Neural cell (in vitro differentiated cells): ENCODE measurements around the gene SPATA31C1. TPM values are rescaled to one million over a fixed set of nuclear protein-coding genes. Genes with fewer than 3 reads are reported as not detected.

Experiments used
- H2AFZ ChIP-seq: fragments of 200-600, 300-800 bp; sonication (generic), shearing (Covaris generic); 2 replicates; pipeline ENCODE4 v1.6.0; 2014; ENCODE audit warnings: low read depth, mild to moderate bottlenecking, antibody characterized with exemption, low read length, moderate library complexity
- H3F3A ChIP-seq: fragments of 200-600 bp; shearing (Covaris generic); 2 replicates; pipeline ENCODE4 v1.6.1; 2016; ENCODE audit warnings: mild to moderate bottlenecking, moderate library complexity, mixed read lengths, antibody characterized with exemption, low read length; ENCODE audit not compliant: insufficient read depth, poor library complexity, severe bottlenecking
- H3K27ac ChIP-seq: fragments of 200-600, 300-800 bp; sonication (generic), shearing (Covaris generic); 2 replicates; pipeline ENCODE4 v1.5.1; 2014; ENCODE audit warnings: mild to moderate bottlenecking, low read length, moderate library complexity
- H3K27me3 ChIP-seq: fragments of 300-800, 200-600 bp; sonication (generic), shearing (Covaris generic); 2 replicates; pipeline ENCODE4 v1.6.0; 2014; ENCODE audit warnings: mild to moderate bottlenecking, low read depth, low read length, moderate library complexity; ENCODE audit not compliant: insufficient read depth
- H3K36me3 ChIP-seq: fragments of 300-800, 200-600 bp; sonication (generic), shearing (Covaris generic); 2 replicates; pipeline ENCODE4 v1.5.1; 2014; ENCODE audit warnings: mild to moderate bottlenecking, antibody characterized with exemption, low read length, moderate library complexity; ENCODE audit not compliant: insufficient read depth
- H3K4me2 ChIP-seq: fragments of 300-800, 200-600 bp; sonication (generic), shearing (Covaris generic); 2 replicates; pipeline ENCODE4 v1.6.0; 2014; ENCODE audit warnings: mild to moderate bottlenecking, low read length
- H3K4me3 ChIP-seq: fragments of 300-800, 200-600 bp; sonication (generic), shearing (Covaris generic); 2 replicates; pipeline ENCODE4 v1.5.1; 2014; ENCODE audit warnings: mild to moderate bottlenecking, low read length, moderate library complexity
- H3K79me2 ChIP-seq: fragments of 200-600 bp; shearing (Covaris generic); replicated peaks from 2 replicates; pipeline ENCODE4 v1.6.0; 2014; ENCODE audit warnings: mild to moderate bottlenecking, low read length, moderate library complexity; ENCODE audit not compliant: insufficient read depth
- H3K9ac ChIP-seq: fragments of 300-800, 200-600 bp; sonication (generic), shearing (Covaris generic); 2 replicates; pipeline ENCODE4 v1.6.1; 2016; ENCODE audit warnings: mild to moderate bottlenecking, low read length, mixed read lengths
- H3K9me2 ChIP-seq: fragments of 200-600 bp; shearing (Covaris generic); 2 replicates; pipeline ENCODE4 v1.6.1; 2016; ENCODE audit warnings: mild to moderate bottlenecking, low read length, mixed read lengths; ENCODE audit not compliant: insufficient read depth
- H3K9me3 ChIP-seq: fragments of 200-600, 300-800 bp; sonication (generic), shearing (Covaris generic); 2 replicates; pipeline ENCODE4 v1.6.1; 2016; ENCODE audit warnings: mild to moderate bottlenecking, mixed run types, low read length, moderate library complexity, mixed read lengths
- H4K20me1 ChIP-seq: fragments of 200-600 bp; shearing (Covaris generic); 2 replicates; pipeline ENCODE4 v1.6.1; 2016; ENCODE audit warnings: mild to moderate bottlenecking, mixed run types; ENCODE audit not compliant: insufficient read depth
- EP300 ChIP-seq: fragments of 450-650 bp; conservative IDR thresholded peaks from 2 replicates; pipeline ENCODE4 v1.6.1; 2014; ENCODE audit warnings: antibody characterized with exemption, mild to moderate bottlenecking, moderate library complexity; ENCODE audit not compliant: poor library complexity, severe bottlenecking
- EZH2 ChIP-seq: fragments of 200-600, 300-800 bp; shearing (Covaris generic), sonication (generic); IDR thresholded peaks from 2 replicates; pipeline ENCODE4 v1.6.1; 2014; ENCODE audit warnings: antibody characterized with exemption, low read length, borderline replicate concordance, mild to moderate bottlenecking; ENCODE audit not compliant: insufficient read depth, poor library complexity, severe bottlenecking
- MXI1 ChIP-seq: fragments of 450-650 bp; conservative IDR thresholded peaks from 2 replicates; pipeline ENCODE4 v1.6.1; 2014; ENCODE audit warnings: antibody characterized with exemption, mild to moderate bottlenecking; ENCODE audit not compliant: poor library complexity, severe bottlenecking
- POLR2AphosphoS5 ChIP-seq: IDR thresholded peaks from 2 replicates; pipeline ENCODE4 v1.6.1; 2012
- RAD21 ChIP-seq: fragments of 450-650 bp; conservative IDR thresholded peaks from 2 replicates; pipeline ENCODE4 v1.6.1; 2014; ENCODE audit warnings: antibody characterized with exemption, mild to moderate bottlenecking, moderate library complexity
- REST ChIP-seq: IDR thresholded peaks from 2 replicates; pipeline ENCODE4 v1.6.1; 2012; ENCODE audit warnings: borderline replicate concordance
- SMC3 ChIP-seq: fragments of 450-650 bp; conservative IDR thresholded peaks from 2 replicates; pipeline ENCODE4 v1.6.1; 2014; ENCODE audit warnings: antibody characterized with exemption, mild to moderate bottlenecking, moderate library complexity; ENCODE audit not compliant: poor library complexity
- TAF1 ChIP-seq: IDR thresholded peaks from 2 replicates; pipeline ENCODE4 v1.6.1; 2012; ENCODE audit warnings: low read depth
- polyA plus RNA-seq: library from polyadenylated mRNA; depleted of rRNA; stranded (reverse); fragments of >200 nt; gene quantifications from 2 replicates; pipeline ENCODE4 v1.2.3, GENCODE V29; 2014
- TF ChIP-seq, protein P1 (sequence below): fragments of 450-650 bp; IDR thresholded peaks from 2 replicates; pipeline ENCODE4 v1.5.1; 2014; ENCODE audit warnings: antibody characterized with exemption, mild to moderate bottlenecking, moderate library complexity; ENCODE audit not compliant: poor library complexity, severe bottlenecking

SPATA31C1 gene
- polyA plus RNA-seq, 1 donor from 2014 or later = not detected

DNA sequence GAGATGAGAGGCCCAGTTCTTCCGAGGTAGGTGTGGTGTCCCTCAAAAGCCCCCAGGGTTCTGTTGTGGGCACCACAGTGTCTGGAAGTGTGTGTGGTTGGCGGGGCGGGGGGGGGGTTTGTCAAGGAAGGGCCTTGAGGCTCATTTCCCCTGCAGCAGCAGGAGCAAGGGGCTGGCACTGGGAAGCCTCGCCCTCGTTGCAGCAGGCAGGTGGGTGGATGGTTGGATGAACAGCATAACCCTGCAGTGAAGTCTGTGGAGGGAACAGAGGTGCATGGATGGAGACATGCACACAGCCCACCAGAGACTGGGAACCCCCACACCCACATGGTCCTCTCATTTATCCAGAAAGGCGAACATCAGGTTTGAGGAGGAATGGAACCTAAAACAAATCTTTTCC, 37.1 kb upstream of the SPATA31C1 start:
- no peaks in the 10 kb centered on the region for H3K9me2 ChIP-seq
- H3K4me3 ChIP-seq = no peak overlapping the region
- H4K20me1 ChIP-seq = no peaks in the 10 kb centered on the region
- no peak overlapping the region for H3K27ac ChIP-seq
- H3K36me3 ChIP-seq = no peaks in the 10 kb centered on the region
- no peak overlapping the region for H3K4me2 ChIP-seq
- no peaks in the 10 kb centered on the region for H3K79me2 ChIP-seq
- no peaks in the 10 kb centered on the region for H3K27me3 ChIP-seq
- no peaks in the 10 kb centered on the region for H3F3A ChIP-seq
- H3K9ac ChIP-seq = no peak overlapping the region
- no peak overlapping the region for H2AFZ ChIP-seq
- TF ChIP-seq, protein P1, sequence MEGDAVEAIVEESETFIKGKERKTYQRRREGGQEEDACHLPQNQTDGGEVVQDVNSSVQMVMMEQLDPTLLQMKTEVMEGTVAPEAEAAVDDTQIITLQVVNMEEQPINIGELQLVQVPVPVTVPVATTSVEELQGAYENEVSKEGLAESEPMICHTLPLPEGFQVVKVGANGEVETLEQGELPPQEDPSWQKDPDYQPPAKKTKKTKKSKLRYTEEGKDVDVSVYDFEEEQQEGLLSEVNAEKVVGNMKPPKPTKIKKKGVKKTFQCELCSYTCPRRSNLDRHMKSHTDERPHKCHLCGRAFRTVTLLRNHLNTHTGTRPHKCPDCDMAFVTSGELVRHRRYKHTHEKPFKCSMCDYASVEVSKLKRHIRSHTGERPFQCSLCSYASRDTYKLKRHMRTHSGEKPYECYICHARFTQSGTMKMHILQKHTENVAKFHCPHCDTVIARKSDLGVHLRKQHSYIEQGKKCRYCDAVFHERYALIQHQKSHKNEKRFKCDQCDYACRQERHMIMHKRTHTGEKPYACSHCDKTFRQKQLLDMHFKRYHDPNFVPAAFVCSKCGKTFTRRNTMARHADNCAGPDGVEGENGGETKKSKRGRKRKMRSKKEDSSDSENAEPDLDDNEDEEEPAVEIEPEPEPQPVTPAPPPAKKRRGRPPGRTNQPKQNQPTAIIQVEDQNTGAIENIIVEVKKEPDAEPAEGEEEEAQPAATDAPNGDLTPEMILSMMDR = no peak
- TF ChIP-seq REST (no peak), TAF1 (no peak), RAD21 (no peak), EP300 (no peak), SMC3 (no peak), MXI1 (no peak), EZH2 (no peak), POLR2AphosphoS5 (no peak)
- no peaks in the 10 kb centered on the region for H3K9me3 ChIP-seq

DNA sequence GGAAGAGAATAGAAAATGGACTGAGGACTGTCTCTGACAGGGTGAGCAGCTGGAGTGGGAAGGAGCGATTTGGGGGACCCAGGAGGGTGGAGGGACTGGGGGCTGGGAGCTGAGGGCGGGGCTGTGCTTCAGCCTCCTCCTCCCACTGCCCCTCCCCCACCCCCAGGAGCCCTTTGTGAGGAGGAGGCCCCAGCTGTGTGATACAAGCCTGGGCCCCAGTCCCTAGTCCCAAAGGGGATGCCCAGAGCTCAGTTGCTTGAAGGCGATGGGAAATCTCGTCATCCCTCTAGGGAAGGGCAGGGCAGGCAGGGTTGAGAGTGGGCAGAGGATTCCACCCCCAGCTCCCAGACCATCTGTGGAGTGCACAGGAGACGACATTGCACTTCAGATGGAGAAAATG, 35.1 kb upstream of the SPATA31C1 start, which contains the start of gene SPATA31E1:
Gene SPATA31E1, plus strand, starts transcription at position 251 of the 400 bp plus-strand sequence. Its CDS starts 15 bp downstream, at position 266.
- H2AFZ ChIP-seq = no peak within 1 kb of the TSS

More for the DNA sequence above, 35.1 kb upstream of the SPATA31C1 start, which contains the start of gene SPATA31E1:
- H3K79me2 ChIP-seq = no peaks in the 10 kb centered on the region
- H4K20me1 ChIP-seq = no peaks in the 10 kb centered on the region
- H3K4me2 ChIP-seq = no peak within 1 kb of the TSS
- no peaks in the 10 kb centered on the region for H3K9me2 ChIP-seq
- H3K27ac ChIP-seq = no peak within 1 kb of the TSS
- TF ChIP-seq MXI1 (no peak), RAD21 (no peak), POLR2AphosphoS5 (no peak), TAF1 (no peak), EZH2 (no peak), EP300 (no peak), SMC3 (no peak), REST (no peak)
- TF ChIP-seq, protein P1 = no peak
- no peak within 1 kb of the TSS for H3K4me3 ChIP-seq
- no peak within 1 kb of the TSS for H3K9ac ChIP-seq
- H3K9me3 ChIP-seq = no peaks in the 10 kb centered on the region
- no peaks in the 10 kb centered on the region for H3K36me3 ChIP-seq
- no peaks in the 10 kb centered on the region for H3F3A ChIP-seq
- H3K27me3 ChIP-seq = no peaks in the 10 kb centered on the region
